ENCODE measurements around the gene LATS2. TPM values are rescaled to one million over a fixed set of nuclear protein-coding genes. Genes with fewer than 3 reads are reported as not detected.
A peak's percentile ranks its signal among the peaks of the same experiment; 100 is the strongest.
"Not testable (repeated sequence)": the region's sequence is repeated elsewhere in the genome, so short reads cannot be mapped to it uniquely, and the experiment has no call there.

Gene LATS2
- polyA plus RNA-seq, 4 donors = 1.1 to 5.0 (median 2.9) TPM

DNA sequence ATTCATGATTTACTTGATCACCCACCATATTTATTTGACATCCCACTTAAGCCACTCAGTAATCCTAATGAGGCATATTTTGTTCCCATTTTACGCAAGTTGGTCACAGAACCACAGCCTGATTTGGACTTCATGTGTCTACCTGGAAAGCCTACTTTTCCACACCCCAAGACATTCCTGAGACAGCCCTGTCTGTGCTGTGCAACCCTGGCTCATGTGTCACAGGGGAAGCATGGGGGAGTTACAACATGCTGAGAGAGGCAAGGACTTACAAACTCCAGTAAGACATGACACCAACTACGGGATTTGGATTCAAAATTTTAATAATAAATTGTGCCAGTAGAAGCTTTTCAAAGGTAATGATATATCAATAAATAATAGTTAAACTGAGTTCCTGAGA lies 88.7 kb downstream of the LATS2 start:
- H3K27ac ChIP-seq (ENCODE audit: low read depth in 1 of 3, low read length in 2 of 3) = no peak overlapping the region
- peaks cover 0 to 2% of the 10 kb centered on the region in 2 donors for H3K9me3 ChIP-seq (ENCODE audit: control insufficient read depth in 2 of 2, insufficient read depth in 1 of 2, low read depth in 1 of 2, low read length in 1 of 2)
- no peak overlapping the region for H3K4me3 ChIP-seq (ENCODE audit: low read depth in 1 of 3, low read length in 3 of 3)
- peaks cover 0 to 9% (median 0%) of the 10 kb centered on the region in 3 donors for H3K36me3 ChIP-seq (ENCODE audit: control insufficient read depth in 3 of 3, insufficient read depth in 2 of 3, low read depth in 1 of 3, low read length in 3 of 3)
- H3K4me1 ChIP-seq (ENCODE audit: control insufficient read depth in 3 of 3, insufficient read depth in 2 of 3, low read depth in 1 of 3, low read length in 2 of 3) = no peaks in the 10 kb centered on the region
- H3K27me3 ChIP-seq (ENCODE audit: control insufficient read depth in 3 of 3, insufficient read depth in 3 of 3, low read length in 3 of 3) = no peaks in the 10 kb centered on the region
- 89 to 91% (median 90%) methylated on average over 2 of the region's 2 CpGs for WGBS, 3 donors
- DNase-seq = no peak
- no peak for FAIRE-seq

DNA sequence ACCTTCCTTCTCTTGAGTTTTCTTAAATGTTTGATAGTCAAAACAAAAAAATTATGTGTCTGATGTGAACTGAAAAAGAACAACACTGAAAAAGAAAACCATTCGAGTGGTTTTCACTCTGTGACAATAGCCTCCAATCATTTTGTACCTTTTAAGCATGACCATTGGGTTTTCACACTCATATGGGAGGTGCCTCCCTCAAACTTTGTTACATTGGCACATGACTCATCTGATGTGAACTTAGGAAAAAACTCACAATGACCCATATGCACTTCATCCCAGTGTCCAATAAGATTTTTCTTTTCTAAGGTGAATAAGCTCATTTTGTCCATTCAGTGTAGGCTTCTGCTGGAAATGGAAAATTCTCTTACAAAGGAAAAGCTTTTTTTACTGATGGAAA lies 92.2 kb downstream of the LATS2 start:
- 72 to 78% (median 77%) methylated on average over 1 of the region's 1 CpG for WGBS, 3 donors
- no peak for DNase-seq
- FAIRE-seq = no peak
- Histone ChIP-seq H3K36me3 (ENCODE audit: control insufficient read depth in 3 of 3, insufficient read depth in 2 of 3, low read depth in 1 of 3, low read length in 3 of 3) (peaks cover 0 to 2% (median 0%) of the 10 kb centered on the region in 3 donors), H3K27ac (ENCODE audit: low read depth in 1 of 3, low read length in 2 of 3) (no peak overlapping the region), H3K9me3 (ENCODE audit: control insufficient read depth in 2 of 2, insufficient read depth in 1 of 2, low read depth in 1 of 2, low read length in 1 of 2) (peaks cover 0 to 2% of the 10 kb centered on the region in 2 donors), H3K4me1 (ENCODE audit: control insufficient read depth in 3 of 3, insufficient read depth in 2 of 3, low read depth in 1 of 3, low read length in 2 of 3) (no peaks in the 10 kb centered on the region), H3K4me3 (ENCODE audit: low read depth in 1 of 3, low read length in 3 of 3) (no peak overlapping the region), H3K27me3 (ENCODE audit: control insufficient read depth in 3 of 3, insufficient read depth in 3 of 3, low read length in 3 of 3) (peaks cover 0 to 3% (median 0%) of the 10 kb centered on the region in 3 donors)

DNA sequence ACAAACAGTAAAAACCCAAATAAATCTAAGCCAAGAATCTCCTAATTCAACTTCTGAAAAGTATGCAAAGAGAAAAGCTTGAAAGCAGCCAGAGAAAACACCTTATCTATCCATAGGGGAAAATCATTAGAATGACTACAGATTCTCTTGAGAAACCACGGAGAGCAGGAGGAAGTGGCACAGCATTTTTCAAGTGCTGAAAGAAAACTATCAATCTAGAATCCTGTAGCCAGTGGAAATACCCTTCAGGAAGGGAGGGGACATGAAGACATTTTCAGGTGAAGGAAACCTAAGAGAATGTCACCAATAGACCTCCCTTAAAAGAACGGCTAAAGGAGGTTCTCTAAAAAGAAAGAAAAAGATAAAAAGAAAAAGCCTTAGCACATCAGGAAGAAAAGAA lies 92.6 kb downstream of the LATS2 start:
- Histone ChIP-seq H3K27ac (ENCODE audit: low read depth in 1 of 3, low read length in 2 of 3) (no peak overlapping the region), H3K36me3 (ENCODE audit: control insufficient read depth in 3 of 3, insufficient read depth in 2 of 3, low read depth in 1 of 3, low read length in 3 of 3) (peaks cover 0 to 2% (median 0%) of the 10 kb centered on the region in 3 donors), H3K4me1 (ENCODE audit: control insufficient read depth in 3 of 3, insufficient read depth in 2 of 3, low read depth in 1 of 3, low read length in 2 of 3) (no peaks in the 10 kb centered on the region), H3K9me3 (ENCODE audit: control insufficient read depth in 2 of 2, insufficient read depth in 1 of 2, low read depth in 1 of 2, low read length in 1 of 2) (peaks cover 0 to 2% of the 10 kb centered on the region in 2 donors), H3K27me3 (ENCODE audit: control insufficient read depth in 3 of 3, insufficient read depth in 3 of 3, low read length in 3 of 3) (peaks cover 0 to 3% (median 0%) of the 10 kb centered on the region in 3 donors), H3K4me3 (ENCODE audit: low read depth in 1 of 3, low read length in 3 of 3) (no peak overlapping the region)
- WGBS, 3 donors = 46 to 59% (median 54%) methylated on average over 2 of the region's 2 CpGs
- no peak for DNase-seq
- FAIRE-seq = no peak

DNA sequence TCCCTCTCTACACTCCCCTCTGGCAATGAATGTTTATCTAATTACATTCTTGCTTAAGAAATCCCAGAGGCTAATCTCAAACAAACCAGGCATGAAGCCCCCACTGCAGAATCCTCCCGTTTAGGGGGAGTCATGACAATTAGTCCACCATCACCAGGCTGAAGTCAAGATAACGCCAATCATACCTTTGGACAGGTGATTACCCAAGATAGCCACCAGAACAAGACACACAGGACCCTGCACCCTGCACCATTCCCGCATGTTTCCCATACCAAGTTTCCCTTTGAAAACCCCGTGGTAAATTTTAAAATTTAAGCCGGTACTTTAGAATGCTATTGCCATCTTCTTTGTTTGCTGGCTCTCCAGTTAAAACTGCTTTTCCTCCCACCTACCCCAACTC lies 94.0 kb downstream of the LATS2 start:
- Histone ChIP-seq H3K36me3 (ENCODE audit: control insufficient read depth in 3 of 3, insufficient read depth in 2 of 3, low read depth in 1 of 3, low read length in 3 of 3) (no peaks in the 10 kb centered on the region), H3K4me3 (ENCODE audit: low read depth in 1 of 3, low read length in 3 of 3) (no peak overlapping the region), H3K27ac (ENCODE audit: low read depth in 1 of 3, low read length in 2 of 3) (no peak overlapping the region), H3K27me3 (ENCODE audit: control insufficient read depth in 3 of 3, insufficient read depth in 3 of 3, low read length in 3 of 3) (peaks cover 0 to 3% (median 0%) of the 10 kb centered on the region in 3 donors), H3K9me3 (ENCODE audit: control insufficient read depth in 2 of 2, insufficient read depth in 1 of 2, low read depth in 1 of 2, low read length in 1 of 2) (peaks cover 0 to 2% of the 10 kb centered on the region in 2 donors), H3K4me1 (ENCODE audit: control insufficient read depth in 3 of 3, insufficient read depth in 2 of 3, low read depth in 1 of 3, low read length in 2 of 3) (no peaks in the 10 kb centered on the region)
- 33 to 61% (median 45%) methylated on average over 5 of the region's 5 CpGs for WGBS, 3 donors
- no peak for DNase-seq
- FAIRE-seq = no peak

DNA sequence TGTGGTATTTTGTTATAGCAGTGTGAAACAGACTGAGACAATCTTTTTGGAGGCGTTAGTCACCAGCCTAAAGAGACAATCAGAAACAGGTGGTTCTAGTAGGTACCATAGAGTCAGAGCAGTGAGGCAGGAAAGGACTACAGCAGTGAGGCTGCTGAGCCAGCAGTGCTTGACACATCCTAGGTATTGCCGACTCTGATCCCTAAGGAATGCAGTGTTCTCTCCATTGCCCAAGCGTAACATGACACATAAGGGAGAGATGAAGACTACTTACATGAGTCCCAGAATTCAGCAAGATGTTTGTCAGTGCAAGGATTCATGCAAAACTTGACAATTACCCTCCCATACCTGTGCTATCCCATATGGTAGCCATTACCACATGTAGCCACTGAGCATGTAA lies 96.5 kb downstream of the LATS2 start:
- FAIRE-seq (no peak), DNase-seq (no peak)
- H3K4me3 ChIP-seq (ENCODE audit: low read depth in 1 of 3, low read length in 3 of 3) = no peak overlapping the region
- no peaks in the 10 kb centered on the region for H3K9me3 ChIP-seq (ENCODE audit: control insufficient read depth in 2 of 2, insufficient read depth in 1 of 2, low read depth in 1 of 2, low read length in 1 of 2)
- peaks cover 0 to 3% (median 0%) of the 10 kb centered on the region in 3 donors for H3K27me3 ChIP-seq (ENCODE audit: control insufficient read depth in 3 of 3, insufficient read depth in 3 of 3, low read length in 3 of 3)
- H3K36me3 ChIP-seq (ENCODE audit: control insufficient read depth in 3 of 3, insufficient read depth in 2 of 3, low read depth in 1 of 3, low read length in 3 of 3) = no peaks in the 10 kb centered on the region
- 81 to 88% (median 88%) methylated on average over 3 of the region's 3 CpGs for WGBS, 3 donors
- no peak overlapping the region for H3K27ac ChIP-seq (ENCODE audit: low read depth in 1 of 3, low read length in 2 of 3)
- no peaks in the 10 kb centered on the region for H3K4me1 ChIP-seq (ENCODE audit: control insufficient read depth in 3 of 3, insufficient read depth in 2 of 3, low read depth in 1 of 3, low read length in 2 of 3)

- H3K4me1 ChIP-seq (ENCODE audit: control insufficient read depth in 3 of 3, insufficient read depth in 2 of 3, low read depth in 1 of 3, low read length in 2 of 3); H3K4me3 ChIP-seq (ENCODE audit: low read depth in 1 of 3, low read length in 3 of 3); H3K27me3 ChIP-seq (ENCODE audit: control insufficient read depth in 3 of 3, insufficient read depth in 3 of 3, low read length in 3 of 3); DNase-seq; FAIRE-seq; H3K27ac ChIP-seq (ENCODE audit: low read depth in 1 of 3, low read length in 2 of 3); H3K36me3 ChIP-seq (ENCODE audit: control insufficient read depth in 3 of 3, insufficient read depth in 2 of 3, low read depth in 1 of 3, low read length in 3 of 3); H3K9me3 ChIP-seq (ENCODE audit: control insufficient read depth in 2 of 2, insufficient read depth in 1 of 2, low read depth in 1 of 2, low read length in 1 of 2): not testable (repeated sequence)
- WGBS, 3 donors = 87 to 91% (median 88%) methylated on average over 10 of the region's 10 CpGs
Observed at GRCh38 chr13:20961663-20962062, 99.7 kb downstream of the LATS2 start.

DNA sequence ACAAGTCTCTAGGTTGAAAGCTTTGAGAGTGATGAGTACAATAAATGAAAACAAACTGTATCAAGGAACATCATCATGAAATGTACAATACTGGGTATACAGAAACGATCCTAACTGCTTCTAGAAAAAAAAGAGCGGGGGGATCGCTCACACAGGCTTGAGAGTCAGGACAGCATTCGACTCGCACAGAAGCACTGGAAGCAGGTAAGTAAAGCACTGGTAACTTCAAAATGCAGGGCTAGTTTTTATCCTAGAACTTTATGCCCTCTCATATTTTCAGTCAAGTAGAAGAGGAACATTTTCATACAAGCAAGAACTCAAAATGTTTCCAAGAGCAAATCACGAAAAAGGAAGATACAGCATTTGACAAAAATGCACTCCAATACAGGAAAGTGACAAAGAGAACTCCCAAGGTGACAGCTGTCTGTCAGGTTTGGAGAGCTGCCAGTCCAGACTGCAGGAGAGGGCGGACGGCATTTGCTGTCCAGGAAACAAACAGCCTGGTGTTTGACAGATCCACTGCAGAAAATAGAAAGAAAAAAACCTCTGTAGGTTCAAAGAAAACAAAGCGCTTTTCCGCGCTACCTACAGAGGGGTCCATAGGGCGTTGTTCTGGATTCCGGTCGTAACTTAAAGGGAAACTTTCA lies 100.6 kb downstream of the LATS2 start:
- FAIRE-seq (no peak), DNase-seq (peak in 1 of 2 donors; percentile 20)
- Histone ChIP-seq H3K4me1 (ENCODE audit: control insufficient read depth in 3 of 3, insufficient read depth in 2 of 3, low read depth in 1 of 3, low read length in 2 of 3) (no peaks in the 10 kb centered on the region), H3K9me3 (ENCODE audit: control insufficient read depth in 2 of 2, insufficient read depth in 1 of 2, low read depth in 1 of 2, low read length in 1 of 2) (no peaks in the 10 kb centered on the region), H3K27me3 (ENCODE audit: control insufficient read depth in 3 of 3, insufficient read depth in 3 of 3, low read length in 3 of 3) (no peaks in the 10 kb centered on the region), H3K4me3 (ENCODE audit: low read depth in 1 of 3, low read length in 3 of 3) (no peak overlapping the region), H3K27ac (ENCODE audit: low read depth in 1 of 3, low read length in 2 of 3) (no peak overlapping the region), H3K36me3 (ENCODE audit: control insufficient read depth in 3 of 3, insufficient read depth in 2 of 3, low read depth in 1 of 3, low read length in 3 of 3) (no peaks in the 10 kb centered on the region)
- WGBS, 3 donors = 25 to 39% (median 26%) methylated on average over 14 of the region's 14 CpGs

GRCh38 chr13:20957049-20957620 lies 104.3 kb downstream of the LATS2 start:
- H3K36me3 ChIP-seq (ENCODE audit: control insufficient read depth in 3 of 3, insufficient read depth in 2 of 3, low read depth in 1 of 3, low read length in 3 of 3); FAIRE-seq; H3K27ac ChIP-seq (ENCODE audit: low read depth in 1 of 3, low read length in 2 of 3); DNase-seq; H3K4me3 ChIP-seq (ENCODE audit: low read depth in 1 of 3, low read length in 3 of 3); H3K4me1 ChIP-seq (ENCODE audit: control insufficient read depth in 3 of 3, insufficient read depth in 2 of 3, low read depth in 1 of 3, low read length in 2 of 3); H3K27me3 ChIP-seq (ENCODE audit: control insufficient read depth in 3 of 3, insufficient read depth in 3 of 3, low read length in 3 of 3); H3K9me3 ChIP-seq (ENCODE audit: control insufficient read depth in 2 of 2, insufficient read depth in 1 of 2, low read depth in 1 of 2, low read length in 1 of 2): not testable (repeated sequence)
- WGBS, 3 donors = 72 to 86% (median 78%) methylated on average over 10 of the region's 10 CpGs
